Pancreas (tissue), 10 donors: Measurements from ENCODE around the gene CRB3. TPM values are rescaled to one million over a fixed set of nuclear protein-coding genes. Genes with fewer than 3 reads are reported as not detected.

ENCODE experiments used
- ATAC-seq, 4 donors: fragments of 200-7000 bp; cut with Tn5 transposase; one replicate each; pipeline versions ENCODE4 v1.8.0 to v1.9.1; 2020; ENCODE audit warnings: mild to moderate bottlenecking in 4 of 4, moderate library complexity in 4 of 4
- DNase-seq, 6 donors: peaks; one replicate each; pipeline ENCODE4 v3.0.0-alpha.2; 2020
- FAIRE-seq: peaks from 2 replicates; lab custom pipeline; 2012; peaks lifted over from hg19 to GRCh38; lab: Jason Lieb, UNC
- H3K27ac ChIP-seq, 4 donors: fragments of 200-600 bp; sonication (generic); 1 replicate in 3 of 4; 2 replicates in 1 of 4; pipeline versions ENCODE4 v1.5.0 to v1.8.0; 2020
- H3K27me3 ChIP-seq, 4 donors: fragments of 200-600 bp; one replicate each; pipeline ENCODE4 v1.8.0; 2021
- H3K36me3 ChIP-seq, 3 donors: fragments of 200-600 bp; sonication (generic) in 1 of 3; one replicate each; pipeline versions ENCODE4 v1.5.0 to v1.8.0; 2020 to 2021
- H3K4me1 ChIP-seq, 3 donors: fragments of 200-600 bp; one replicate each; pipeline ENCODE4 v1.8.0; 2021
- H3K4me3 ChIP-seq, 4 donors: fragments of 200-600 bp; sonication (generic) in 2 of 4; one replicate each; pipeline versions ENCODE4 v1.5.0 to v1.8.0; 2020 to 2021
- H3K9me3 ChIP-seq, 4 donors: fragments of 200-600 bp; one replicate each; pipeline ENCODE4 v1.8.0; 2021
- CTCF ChIP-seq, 4 donors: fragments of 200-600 bp; sonication (generic) in 3 of 4; IDR thresholded peaks; one replicate each; pipeline versions ENCODE4 v1.5.0 to v1.8.0; 2021; ENCODE audit warnings: antibody characterized with exemption in 4 of 4
- WGBS, 2 donors: extraction: QIAGEN DNeasy Blood & Tissue Kit; methylation state at CpG; one replicate each; pipeline ENCODE4 v1.1.7; 2013; 5-methylcytosine and 5-hydroxymethylcytosine counted together
- intact Hi-C, 3 donors: fragments of 100-400 bp; cut with DNase I; formaldehyde crosslinking; loops; one replicate each; pipeline versions ENCODE4 v1.11.1 to v1.14.2; 2022
- microRNA-seq, 2 donors: library from miRNA; unstranded; fragments of <30 nt; microRNA quantifications; one replicate each; pipeline versions ENCODE4 to v1.1.0, GENCODE V29; 2019 to 2020
- polyA plus RNA-seq, 2 donors: library from polyadenylated mRNA; stranded (reverse); fragments of 200-250 nt; gene quantifications; one replicate each; pipeline ENCODE4 v1.2.3, GENCODE V29; 2013
- total RNA-seq, 6 donors: library from RNA; stranded (reverse); fragmentation: NEBNext Ultra II Directional in 4 of 6; extraction: Animal tissue kit (Norgen Biotek cat#: 25700) in 4 of 6; gene quantifications; one replicate each; pipeline versions ENCODE4 v1.2.1 to v1.2.4, GENCODE V29; 2021 to 2023
- donor health status: healthy with polysubstance abuse.
- donor health status: DM: no; HTN: no; CAD: no; lungs with moderate emphysema.
- donor health status: DM: no; HTN: no; CAD: no.
- donor health status: control.
- donor health status: control.
- donor health status: Bipolar disorder and iron deficiency.
- donor health status: DM: yes; HTN: yes; CAD: no.
- donor health status: DM: no; HTN: no; CAD: no.
- donor health status: DM: no; HTN: no; CAD: no.
- donor health status: DM: yes; HTN: yes; CAD: no.

CRB3 gene
- total and polyA plus RNA-seq, 8 donors = 22.0 to 37.7 (median 27.7) TPM

DNA sequence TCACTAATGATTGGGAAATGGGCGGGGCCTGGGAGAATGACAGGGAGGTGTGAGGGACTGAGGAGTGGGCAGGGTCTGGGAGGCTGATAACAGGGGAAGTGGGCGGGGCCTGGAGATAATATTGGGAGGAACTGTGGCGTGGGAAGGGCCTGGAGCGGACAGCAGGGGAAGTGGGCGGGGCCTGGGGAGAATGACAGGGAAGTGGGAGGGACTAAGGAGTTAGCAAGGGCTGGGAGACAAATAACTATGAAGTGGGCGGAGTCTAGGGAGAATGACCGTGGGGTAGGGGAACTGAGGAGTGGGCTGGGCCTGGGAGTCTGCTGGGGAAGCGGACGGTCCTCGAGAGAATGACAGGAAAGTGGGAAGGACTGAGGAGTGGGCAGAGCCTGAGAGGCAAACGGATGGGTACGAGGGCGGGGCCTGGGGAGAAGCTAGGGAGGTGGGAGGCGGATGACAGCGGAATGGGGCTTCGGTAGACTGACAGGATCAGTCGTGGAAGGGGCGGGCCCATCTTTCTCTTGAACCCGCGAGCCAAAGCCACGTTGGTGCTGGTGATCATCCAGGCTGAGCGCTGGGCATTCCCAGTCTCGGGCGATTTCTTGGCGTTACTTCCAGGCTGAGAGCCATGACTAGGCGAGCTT is 52.1 kb downstream of the CRB3 start:
- H3K27ac ChIP-seq = peak overlapping the region; percentile 59 to 89 (median 76)
- H3K36me3 ChIP-seq = no peaks in the 10 kb centered on the region
- DNase-seq (peak; percentile 92 to 99 (median 98)), FAIRE-seq (no peak), ATAC-seq (peak; percentile 89 to 93 (median 92))
- no peak for TF ChIP-seq CTCF (IDR thresholded peaks at IDR 0.05)
- peaks cover 0 to 9% (median 0%) of the 10 kb centered on the region in 3 donors for H3K4me1 ChIP-seq
- WGBS, 2 donors = 1 to 3% methylated on average over 22 to 26 of the region's 26 CpGs
- H3K9me3 ChIP-seq = no peaks in the 10 kb centered on the region
- intact Hi-C loops = loop anchor here in 1 of 3 donors (5.0 to 10.0 kb wide), 2 partner anchors 116 to 349 kb away; no protein-coding TSS in a partner anchor
- no peaks in the 10 kb centered on the region for H3K27me3 ChIP-seq
- peak overlapping the region; percentile 57 to 77 (median 62) for H3K4me3 ChIP-seq

Small RNA genes within 50 kb of the gene (microRNA-seq; reads per million reads assigned to microRNA genes)
- gene MIR3940 = 1.5 reads per million in 2 donors

Other genes with a start within 250 kb of the CRB3 start
- 10 to 100 TPM; 21.6 to 37.5 (median 25.4) TPM for gene MLLT1, start 184.3 kb upstream of the CRB3 start, total RNA-seq
- 10 to 100 TPM; 19.6 to 28.6 TPM for gene MLLT1, start 184.3 kb upstream of the CRB3 start, polyA plus RNA-seq
- not detected for gene ACER1, start 130.7 kb upstream of the CRB3 start, total RNA-seq
- not detected for gene ACER1, start 130.7 kb upstream of the CRB3 start, polyA plus RNA-seq
- gene CLPP, start 102.7 kb upstream of the CRB3 start, total RNA-seq = 10 to 100 TPM; 29.1 to 39.5 (median 31.5) TPM
- 10 to 100 TPM; 34.8 to 39.8 TPM for gene CLPP, start 102.7 kb upstream of the CRB3 start, polyA plus RNA-seq
- 10 to 100 TPM; 35.2 to 69.4 (median 53.4) TPM for gene ALKBH7, start 91.5 kb upstream of the CRB3 start, total RNA-seq
- gene ALKBH7, start 91.5 kb upstream of the CRB3 start, polyA plus RNA-seq = 10 to 100 TPM; 29.3 to 61.4 TPM
- 1 to 10 TPM in 2 of 6 donors, under 1 TPM in 4; 0.64 to 1.4 (median 0.81) TPM for gene PSPN, start 88.3 kb upstream of the CRB3 start, total RNA-seq
- 1 to 10 TPM; 1.0 to 1.1 TPM for gene PSPN, start 88.3 kb upstream of the CRB3 start, polyA plus RNA-seq
- 10 to 100 TPM; 28.3 to 39.5 (median 32.8) TPM for gene GTF2F1, start 71.1 kb upstream of the CRB3 start, total RNA-seq
- 10 to 100 TPM; 40.9 to 49.3 TPM for gene GTF2F1, start 71.1 kb upstream of the CRB3 start, polyA plus RNA-seq
- gene KHSRP, start 39.5 kb upstream of the CRB3 start, total RNA-seq = 100 to 1,000 TPM in 1 of 6 donors, 10 to 100 TPM in 5; 67.2 to 119 (median 93.1) TPM
- 10 to 100 TPM; 69.7 to 98.2 TPM for gene KHSRP, start 39.5 kb upstream of the CRB3 start, polyA plus RNA-seq
- gene SLC25A41, start 30.5 kb upstream of the CRB3 start, total RNA-seq = under 1 TPM in 4 of 6 donors, not detected in 2; 0.12 to 0.20 (median 0.15) TPM
- gene SLC25A41, start 30.5 kb upstream of the CRB3 start, polyA plus RNA-seq = under 1 TPM; 0.85 to 0.91 TPM
- gene SLC25A23, start 4.5 kb upstream of the CRB3 start, total RNA-seq = 10 to 100 TPM; 16.3 to 39.4 (median 20.0) TPM
- 10 to 100 TPM; 19.8 to 22.7 TPM for gene SLC25A23, start 4.5 kb upstream of the CRB3 start, polyA plus RNA-seq
- gene DENND1C, start 17.5 kb downstream of the CRB3 start, total RNA-seq = 1 to 10 TPM in 3 of 6 donors, under 1 TPM in 3; 0.51 to 3.2 (median 1.1) TPM
- gene DENND1C, start 17.5 kb downstream of the CRB3 start, polyA plus RNA-seq = 1 to 10 TPM; 2.1 to 2.8 TPM
- gene TUBB4A, start 38.0 kb downstream of the CRB3 start, total RNA-seq = 1 to 10 TPM; 1.1 to 5.5 (median 2.7) TPM
- gene TUBB4A, start 38.0 kb downstream of the CRB3 start, polyA plus RNA-seq = 1 to 10 TPM; 1.3 to 3.5 TPM
- 1 to 10 TPM in 1 of 6 donors, under 1 TPM in 3, not detected in 2; 0.12 to 1.1 (median 0.20) TPM for gene TNFSF9, start 66.8 kb downstream of the CRB3 start, total RNA-seq
- gene TNFSF9, start 66.8 kb downstream of the CRB3 start, polyA plus RNA-seq = not detected
- gene CD70, start 126.9 kb downstream of the CRB3 start, total RNA-seq = under 1 TPM in 1 of 6 donors, not detected in 5; 0.16 TPM
- gene CD70, start 126.9 kb downstream of the CRB3 start, polyA plus RNA-seq = not detected
- gene TNFSF14, start 205.9 kb downstream of the CRB3 start, total RNA-seq = 1 to 10 TPM in 2 of 6 donors, under 1 TPM in 3, not detected in 1; 0.67 to 5.9 (median 0.98) TPM
- gene TNFSF14, start 205.9 kb downstream of the CRB3 start, polyA plus RNA-seq = 1 to 10 TPM; 1.9 to 5.6 TPM